GM21381 (cell line): ENCODE results near the gene SNX10.
A peak's percentile ranks its signal among the peaks of the same experiment; 100 is the strongest.

Source experiments
- ATAC-seq: cut with Tn5 transposase; IDR thresholded peaks from one replicate; pipeline ENCODE4 v1.9.1; 2021; ENCODE audit warnings: mild to moderate bottlenecking, moderate library complexity; ENCODE audit not compliant: unreplicated experiment

The SNX10 gene

DNA sequence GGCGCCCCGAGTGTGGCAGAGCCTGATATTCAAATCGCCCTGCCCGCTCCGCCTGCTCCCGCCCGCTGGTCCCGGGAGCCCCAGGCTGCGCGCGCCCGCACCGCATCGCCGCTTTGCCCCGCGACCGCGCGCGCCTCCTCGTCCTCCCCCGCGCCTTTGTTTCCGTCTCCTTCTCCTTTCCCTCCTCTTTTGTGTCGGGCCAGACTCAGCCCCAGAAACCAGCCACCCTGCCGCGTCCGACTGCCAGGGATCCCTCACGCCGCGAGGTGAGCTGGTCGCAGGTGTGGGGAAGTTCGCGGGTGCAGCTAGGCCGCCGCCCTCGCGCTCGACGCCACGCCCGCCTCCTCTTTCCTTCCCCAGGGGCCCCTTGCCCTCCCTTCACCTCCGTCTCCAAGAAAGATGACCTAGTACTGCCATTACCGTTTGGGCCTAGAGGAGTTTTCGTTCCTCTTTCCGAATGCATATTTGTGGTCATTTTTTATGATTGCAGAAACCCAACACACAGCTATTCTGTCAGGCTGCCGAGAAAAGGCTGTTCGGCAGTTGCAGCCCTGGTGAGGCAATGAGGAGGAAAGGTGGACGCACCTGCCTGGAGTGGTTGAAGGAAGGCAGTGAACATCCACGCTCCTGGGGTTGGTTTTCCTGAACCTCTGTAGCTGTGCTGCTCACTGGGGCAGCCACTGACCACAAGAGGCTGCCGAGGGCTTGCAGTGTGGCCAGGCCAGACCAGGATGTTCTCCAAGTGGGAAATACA lies 107.3 kb downstream of the SNX10 start:
- ATAC-seq = peak; percentile 91

DNA sequence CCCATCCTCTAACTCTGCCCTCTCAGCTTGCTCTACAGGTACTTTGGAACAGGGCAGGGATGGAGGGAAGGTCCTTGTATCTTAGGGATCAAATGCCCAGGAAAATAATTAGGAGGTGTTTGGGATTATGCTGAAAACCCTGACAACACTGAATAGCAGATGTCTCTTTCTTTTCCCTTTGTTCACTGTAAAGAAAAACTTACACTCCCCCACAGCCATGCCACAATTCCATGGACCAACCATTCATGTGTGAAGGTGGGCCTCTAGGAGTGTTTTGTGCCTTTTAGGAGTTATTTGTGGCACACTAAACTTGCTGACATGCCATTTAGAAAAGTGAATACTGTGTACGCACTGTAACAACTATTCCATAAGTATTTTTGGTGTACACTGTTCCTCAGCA lies 108.1 kb downstream of the SNX10 start:
- ATAC-seq = no peak

DNA sequence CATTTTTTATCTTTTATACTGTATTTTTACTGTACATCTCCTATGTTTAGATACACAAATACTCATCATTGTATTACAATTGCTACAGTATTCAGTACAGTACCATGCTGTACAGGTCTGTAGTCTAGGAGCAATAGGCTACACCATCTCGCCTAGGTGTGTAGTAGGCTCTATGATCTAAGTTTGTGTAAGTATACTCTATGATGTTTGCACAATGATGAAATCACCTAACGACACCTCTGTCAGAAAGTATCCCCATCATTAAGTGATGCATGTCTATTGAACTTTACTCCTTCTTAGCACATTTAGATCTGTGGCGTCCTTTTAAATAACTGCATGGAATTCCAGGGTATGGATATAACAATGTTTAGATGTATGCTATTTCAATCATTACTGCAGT lies 112.0 kb downstream of the SNX10 start:
- ATAC-seq = no peak

DNA sequence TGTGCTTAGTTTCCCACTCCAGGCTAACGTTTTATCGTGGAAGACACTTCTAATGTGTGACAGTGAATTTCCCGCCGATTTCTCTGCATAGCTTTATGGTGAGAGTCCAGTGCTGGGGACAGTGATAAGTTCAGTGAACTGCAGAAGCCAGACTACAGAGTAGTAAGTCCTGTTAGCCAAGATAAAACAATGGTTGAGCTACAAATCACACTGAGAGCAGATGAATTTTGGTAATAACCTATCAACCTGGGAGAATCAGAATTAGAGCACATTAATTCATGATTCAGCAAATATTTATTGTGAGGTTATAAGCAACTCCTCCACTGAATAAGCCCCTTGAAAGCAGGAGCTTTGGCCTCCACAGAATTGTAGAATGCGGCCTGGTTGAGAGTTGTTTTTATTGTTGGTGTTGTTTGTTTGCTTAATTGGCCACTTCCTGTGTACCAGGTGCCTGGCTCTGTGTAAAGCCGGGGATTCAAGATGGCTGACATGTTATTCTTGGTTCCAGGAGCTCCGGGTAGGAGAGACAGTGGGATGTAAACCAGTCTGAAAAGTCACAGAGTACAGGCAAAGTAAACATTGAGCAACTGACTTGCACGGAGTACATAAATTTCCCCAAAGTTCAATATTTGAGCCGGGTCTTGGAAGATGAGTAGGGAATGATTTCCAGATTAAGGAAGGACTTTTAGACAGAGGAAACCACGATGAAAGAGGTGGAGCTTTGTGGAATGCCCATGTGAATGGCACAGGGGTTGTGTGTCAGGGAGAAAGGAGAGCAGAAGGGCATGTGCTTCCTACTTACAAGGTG lies 112.7 kb downstream of the SNX10 start:
- ATAC-seq = no peak

DNA sequence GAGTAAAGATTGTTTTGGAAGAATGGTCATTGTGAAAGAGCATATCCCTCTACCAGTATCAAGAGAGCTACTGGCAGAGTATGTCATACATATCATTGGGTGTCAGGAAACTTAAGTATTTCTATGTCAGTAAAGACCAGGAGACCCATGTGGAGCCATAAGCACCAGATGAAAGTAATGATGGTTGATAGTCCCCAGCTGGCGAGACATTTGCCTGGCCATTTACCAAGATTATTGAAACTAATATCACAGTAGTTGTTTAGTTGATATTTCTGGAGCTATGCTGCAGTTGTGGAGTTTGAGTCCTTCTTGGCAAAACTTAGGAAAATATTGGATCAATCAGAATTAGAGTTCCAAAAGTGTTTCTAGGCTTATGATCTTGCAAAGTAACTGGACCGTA lies 114.8 kb downstream of the SNX10 start:
- ATAC-seq = no peak

DNA sequence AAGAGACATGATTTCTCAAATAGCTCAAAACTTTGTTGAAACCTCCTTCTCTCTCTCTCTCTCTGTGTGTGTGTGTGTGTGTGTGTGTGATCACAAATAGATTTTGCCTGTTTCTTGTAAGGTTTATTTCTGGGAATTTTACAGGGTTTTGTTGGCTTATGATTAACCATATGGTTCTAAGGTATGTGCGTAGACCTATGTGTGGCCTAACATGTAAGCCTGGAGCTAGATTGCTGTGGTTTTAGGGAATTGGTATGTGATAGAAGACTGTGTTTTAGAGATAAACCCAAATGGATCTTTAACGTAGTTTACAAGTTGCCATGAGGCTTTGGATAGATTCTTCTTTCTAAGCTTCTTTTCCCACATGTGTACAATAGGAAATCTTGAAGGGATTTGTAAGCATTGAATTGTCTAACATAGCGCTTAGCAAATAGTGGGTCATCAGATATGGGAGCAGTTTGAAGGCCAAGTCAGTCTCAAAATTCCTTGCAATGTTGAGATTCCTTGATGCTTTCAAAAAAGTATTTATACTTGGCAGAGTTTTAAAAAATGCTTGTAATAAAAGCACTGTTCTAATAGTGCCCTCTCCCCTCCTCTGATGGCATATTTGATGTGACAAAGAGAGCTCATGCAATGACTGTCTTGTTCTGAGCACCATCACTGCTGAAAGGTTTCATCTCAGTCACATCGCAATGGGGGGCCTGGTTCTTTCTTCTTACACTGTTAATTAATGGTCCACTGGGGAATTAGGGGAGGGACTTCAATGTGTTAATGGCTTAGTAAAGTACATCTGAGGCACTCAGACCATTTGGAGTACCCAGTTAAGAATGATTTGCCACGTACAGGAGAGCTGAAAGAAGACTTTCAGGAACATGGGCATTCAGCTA lies 118.2 kb downstream of the SNX10 start:
- ATAC-seq = no peak

DNA sequence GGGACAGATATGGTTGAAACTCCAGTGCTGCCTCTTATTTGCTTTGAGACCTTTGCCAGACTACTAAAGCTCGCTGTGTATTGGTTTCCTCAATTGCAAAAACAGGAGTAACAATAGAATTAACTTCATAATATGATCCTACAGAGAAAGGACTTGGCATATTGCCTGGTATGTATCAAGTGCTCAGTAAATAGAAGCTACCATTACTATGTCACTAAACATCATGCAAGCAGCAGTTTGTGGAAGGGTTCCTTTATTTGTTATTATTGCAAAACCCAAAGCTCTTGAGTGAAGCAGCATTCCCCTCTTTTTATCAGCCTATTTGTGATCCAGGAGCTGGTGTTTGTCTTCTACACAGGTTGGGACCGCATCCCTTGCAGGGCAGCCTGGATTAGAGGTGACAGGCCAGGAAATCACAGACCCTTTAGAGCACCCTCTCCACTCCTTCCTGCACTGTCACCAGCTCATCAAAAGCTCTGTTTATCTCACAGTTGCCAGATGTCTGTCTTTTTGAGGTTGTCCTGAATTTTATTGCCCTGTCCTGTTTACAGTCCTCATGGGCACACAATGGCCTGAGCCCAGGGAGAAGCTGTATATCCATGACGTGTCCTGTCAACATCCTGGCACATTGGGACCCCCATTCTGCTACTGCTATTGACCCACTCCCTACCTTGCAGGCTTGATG lies 121.5 kb downstream of the SNX10 start:
- ATAC-seq = no peak

DNA sequence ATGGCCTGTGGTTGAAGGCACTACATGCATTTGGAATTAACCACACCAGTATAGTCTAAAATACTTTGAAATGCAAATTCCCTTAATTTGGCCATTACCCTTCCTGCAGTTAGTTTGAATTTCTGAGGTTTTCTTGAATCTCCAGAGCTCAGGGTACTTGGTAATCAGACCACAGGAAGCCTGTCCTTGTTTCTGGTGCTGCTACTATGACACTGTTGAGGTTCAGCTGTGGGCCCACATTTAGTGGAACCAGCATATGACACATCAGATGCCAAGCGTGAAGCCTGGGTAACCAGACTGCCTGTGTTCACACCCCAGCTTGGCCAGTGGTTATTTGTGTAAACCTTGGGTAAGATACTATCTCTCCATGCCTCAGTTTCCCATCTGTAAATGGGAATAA lies 124.3 kb downstream of the SNX10 start:
- ATAC-seq = no peak

DNA sequence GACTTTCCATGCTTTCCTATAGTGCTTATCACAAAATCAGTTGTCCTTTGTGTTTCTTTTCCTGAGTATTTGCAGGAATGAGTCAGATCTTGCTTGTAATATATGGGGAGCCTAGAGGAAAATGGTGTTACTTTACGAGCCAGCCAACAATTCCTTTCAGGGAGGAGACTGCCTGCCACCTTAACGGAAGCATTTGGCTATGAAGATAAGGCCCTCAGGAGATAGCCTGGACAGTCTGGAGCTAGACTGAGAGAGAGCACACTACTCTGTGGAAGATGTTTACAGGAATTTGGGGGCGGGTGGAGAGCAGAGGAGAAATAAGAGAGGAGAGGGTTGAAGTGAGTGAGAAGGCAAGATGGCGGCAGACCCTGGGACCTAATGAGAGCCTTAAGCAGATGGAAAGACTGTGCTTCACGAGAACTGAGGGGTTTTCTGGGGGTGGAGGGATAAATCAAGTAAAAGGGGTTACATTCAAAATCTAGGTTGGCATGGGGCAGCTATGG lies 126.3 kb downstream of the SNX10 start:
- no peak for ATAC-seq

DNA sequence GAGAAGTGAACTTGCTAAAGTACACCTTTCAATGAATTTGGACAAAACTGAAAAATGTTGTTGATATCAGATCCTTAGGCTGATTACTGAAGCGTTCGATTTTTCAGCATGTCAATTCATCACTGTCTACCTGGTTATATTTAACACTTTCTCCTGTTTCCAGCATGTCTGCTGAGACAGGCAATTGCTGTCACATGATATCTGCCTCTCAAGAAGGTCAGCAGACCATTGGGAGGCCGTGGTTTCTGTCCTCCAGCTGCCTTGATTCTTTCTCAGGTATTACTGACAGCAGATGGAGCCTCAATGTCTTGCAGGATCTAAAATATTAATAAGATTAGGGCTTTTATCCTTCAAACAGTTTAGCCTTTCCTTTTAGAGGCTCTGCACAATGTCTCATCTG lies 127.5 kb downstream of the SNX10 start:
- ATAC-seq = no peak

DNA sequence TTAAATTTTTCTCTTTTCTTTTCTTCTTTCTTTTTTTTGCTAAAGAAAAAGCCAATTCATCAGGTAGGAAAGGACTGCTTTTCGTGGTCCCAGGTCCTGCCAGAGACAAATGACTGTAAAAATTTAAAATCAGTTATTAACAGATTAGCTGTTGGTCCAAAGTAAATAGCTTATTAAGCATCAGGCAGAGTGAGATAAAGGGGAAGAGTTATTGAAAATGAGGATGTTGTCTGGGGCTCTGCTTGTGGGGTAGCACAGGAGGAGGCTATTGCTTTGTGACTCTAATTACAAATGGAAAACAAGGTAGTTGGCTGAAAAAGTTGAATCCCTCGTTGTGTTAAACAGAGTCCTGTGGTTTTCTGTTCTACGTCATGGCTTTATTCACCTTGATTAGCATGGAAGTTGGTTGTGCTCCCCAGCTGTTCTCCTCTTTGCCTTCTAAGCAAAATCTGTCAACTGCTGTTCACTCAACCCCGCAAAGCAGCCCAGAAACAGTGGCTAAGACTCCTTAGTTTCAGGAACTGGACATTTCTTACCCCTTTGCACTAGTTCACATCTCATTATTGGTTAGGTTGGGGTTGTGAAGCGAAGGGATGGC lies 128.9 kb downstream of the SNX10 start:
- no peak for ATAC-seq

DNA sequence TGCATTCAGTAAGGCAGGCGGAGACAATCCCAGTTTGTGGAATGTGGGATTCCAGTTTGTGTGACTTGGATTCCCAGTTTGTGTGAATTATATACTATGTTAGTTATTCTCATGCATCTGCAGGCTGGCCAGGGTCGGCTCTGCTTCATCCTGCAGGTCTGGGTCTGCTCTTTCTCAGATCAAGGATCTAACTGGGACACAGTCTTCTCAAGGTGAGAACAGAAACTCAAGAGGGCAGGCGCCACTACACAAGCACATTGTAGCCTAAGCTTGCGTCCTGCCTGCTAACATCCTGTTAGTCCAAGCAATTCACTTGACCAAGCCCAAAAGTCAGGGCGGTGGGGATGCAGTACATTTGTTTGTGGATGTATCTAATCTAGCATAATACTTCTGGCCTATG lies 131.1 kb downstream of the SNX10 start:
- no peak for ATAC-seq

DNA sequence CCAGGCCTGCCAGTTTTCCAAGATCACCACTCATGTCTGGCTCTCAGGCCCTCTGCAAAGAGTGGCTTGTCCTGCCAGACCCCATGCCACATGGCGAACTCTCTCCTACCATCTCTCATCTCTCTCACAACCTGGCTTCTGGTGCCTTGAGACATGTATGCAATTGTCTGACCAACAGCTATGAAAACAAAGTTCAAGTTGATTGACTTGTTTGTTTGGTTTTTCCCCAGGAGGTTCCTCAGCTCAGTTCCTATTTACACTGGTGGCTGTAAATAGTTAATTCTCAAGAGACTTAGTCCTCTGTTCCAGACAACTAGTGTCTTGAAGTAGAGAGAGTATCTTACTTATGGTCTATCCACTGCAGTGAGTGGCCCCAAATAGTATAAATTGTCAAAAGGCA lies 131.8 kb downstream of the SNX10 start:
- no peak for ATAC-seq
